T47D (cell line): Measurements from ENCODE around the gene CCRL2.
"Not testable (repeated sequence)": the region's sequence is repeated elsewhere in the genome, so short reads cannot be mapped to it uniquely, and the experiment has no call there.

Experiments
- DNase-seq, 2 experiments: peaks; one replicate each; pipeline versions ENCODE4 v3.0.0 to v3.0.0-alpha.2; 2011 to 2012; ENCODE audit warnings: low read depth in 1 of 2, low spot score in 1 of 2
- JUND ChIP-seq: IDR thresholded peaks from 2 replicates; pipeline ENCODE4 v1.6.1; 2012; ENCODE audit warnings: low read depth
- in situ Hi-C: cut with HindIII; loops from 2 replicates; pipeline ENCODE4 v1.10.0; 2016; ENCODE audit warnings: low sequenced_read_pairs, low pct_unique_long_range_greater_than_20kb

CCRL2 gene

GRCh38 chr3:46400000-46400734 is 6.9 kb upstream of the CCRL2 start:
- TF ChIP-seq JUND, result no peak
- no peak for DNase-seq
- in situ Hi-C loops, result no loop called here

GRCh38 chr3:46400846-46401245 is 6.2 kb upstream of the CCRL2 start:
- DNase-seq, result no peak
- no peak for TF ChIP-seq JUND
- in situ Hi-C loops, result no loop called here

GRCh38 chr3:46401579-46401978 is 5.5 kb upstream of the CCRL2 start:
- no peak for TF ChIP-seq JUND
- no peak for DNase-seq
- in situ Hi-C loops, result no loop called here

DNA sequence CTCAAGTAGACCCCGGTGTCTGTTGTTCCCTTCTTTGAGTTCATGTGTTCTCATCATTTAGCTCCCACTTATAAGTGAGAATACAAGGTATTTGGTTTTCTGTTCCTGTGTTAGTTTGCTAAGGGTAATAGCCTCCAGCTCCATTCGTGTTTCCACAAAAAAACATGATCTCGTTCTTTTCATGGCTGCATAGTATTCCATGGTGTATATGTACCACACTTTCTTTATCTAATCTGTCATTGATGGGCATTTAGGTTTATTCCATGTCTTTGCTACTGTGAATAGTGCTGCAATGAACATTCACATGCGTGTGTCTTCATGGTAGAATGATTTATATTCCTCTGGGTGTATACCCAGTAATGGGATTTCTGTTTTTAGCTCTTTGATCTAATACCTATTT is 4.2 kb upstream of the CCRL2 start:
- in situ Hi-C loops, result not testable (repeated sequence)

GRCh38 chr3:46405301-46406019 is 1.6 kb upstream of the CCRL2 start:
- in situ Hi-C loops, result no loop called here
- peak in 1 of 2 experiments; percentile 46 for DNase-seq
- no peak for TF ChIP-seq JUND

More for the DNA sequence above, 4.2 kb upstream of the CCRL2 start:
- not testable (repeated sequence) for DNase-seq

- in situ Hi-C loops, result no loop called here
- DNase-seq, result no peak
- no peak for TF ChIP-seq JUND
Measured at GRCh38 chr3:46406443-46406787, 644 bp upstream of the CCRL2 start.

DNA sequence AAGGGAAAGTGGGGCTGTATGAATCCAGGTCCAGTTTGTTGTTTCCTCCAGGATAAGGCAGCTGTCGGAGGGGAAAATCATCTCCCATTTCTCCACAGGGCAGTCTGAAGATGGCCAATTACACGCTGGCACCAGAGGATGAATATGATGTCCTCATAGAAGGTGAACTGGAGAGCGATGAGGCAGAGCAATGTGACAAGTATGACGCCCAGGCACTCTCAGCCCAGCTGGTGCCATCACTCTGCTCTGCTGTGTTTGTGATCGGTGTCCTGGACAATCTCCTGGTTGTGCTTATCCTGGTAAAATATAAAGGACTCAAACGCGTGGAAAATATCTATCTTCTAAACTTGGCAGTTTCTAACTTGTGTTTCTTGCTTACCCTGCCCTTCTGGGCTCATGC is 911 bp downstream of the CCRL2 start:
- DNase-seq, result no peak
- in situ Hi-C loops, result no loop called here
- TF ChIP-seq JUND, result no peak

DNA sequence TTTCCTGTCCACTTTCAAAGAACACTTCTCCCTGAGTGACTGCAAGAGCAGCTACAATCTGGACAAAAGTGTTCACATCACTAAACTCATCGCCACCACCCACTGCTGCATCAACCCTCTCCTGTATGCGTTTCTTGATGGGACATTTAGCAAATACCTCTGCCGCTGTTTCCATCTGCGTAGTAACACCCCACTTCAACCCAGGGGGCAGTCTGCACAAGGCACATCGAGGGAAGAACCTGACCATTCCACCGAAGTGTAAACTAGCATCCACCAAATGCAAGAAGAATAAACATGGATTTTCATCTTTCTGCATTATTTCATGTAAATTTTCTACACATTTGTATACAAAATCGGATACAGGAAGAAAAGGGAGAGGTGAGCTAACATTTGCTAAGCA is 1.8 kb downstream of the CCRL2 start:
- in situ Hi-C loops, result no loop called here
- DNase-seq, result no peak
- TF ChIP-seq JUND, result no peak

DNA sequence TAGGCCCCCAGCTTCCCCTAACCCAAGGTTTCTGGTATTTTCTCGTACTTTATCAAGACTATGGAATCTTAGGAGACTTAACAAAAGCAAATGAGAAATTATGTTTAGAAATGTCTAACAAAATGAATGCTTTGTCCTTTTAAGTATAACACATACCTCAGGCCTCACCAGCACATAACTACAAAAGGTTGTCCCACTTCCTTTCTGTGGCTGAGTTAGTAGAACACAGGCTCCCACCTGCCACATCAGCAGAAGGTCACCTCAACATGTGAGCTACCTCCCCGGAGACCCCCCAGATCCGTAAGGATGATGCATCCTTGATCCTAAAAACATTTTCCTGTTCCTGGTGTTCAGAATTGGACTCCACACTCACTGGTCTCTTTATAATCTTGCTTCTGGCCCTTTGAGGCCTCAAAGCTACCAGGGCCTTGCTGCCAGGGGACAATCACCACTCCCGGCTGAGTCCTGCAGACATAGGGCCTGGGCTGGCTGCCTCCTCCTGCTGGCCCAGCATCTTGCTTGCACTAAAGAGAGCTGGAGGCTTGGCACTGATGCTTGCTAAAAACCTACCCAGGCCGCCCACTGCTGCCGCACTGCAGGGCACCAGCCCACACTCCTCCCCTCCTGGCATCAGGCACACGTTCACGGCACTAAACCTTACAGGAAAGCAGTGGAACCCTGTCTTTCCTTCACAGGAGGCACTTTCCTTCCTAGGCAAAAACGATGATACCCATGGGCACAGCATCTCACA is 2.9 kb downstream of the CCRL2 start:
- no peak for DNase-seq
- TF ChIP-seq JUND, result no peak
- in situ Hi-C loops, result no loop called here

- no peak for DNase-seq
- no peak for TF ChIP-seq JUND
Measured at GRCh38 chr3:46410669-46411068, 3.6 kb downstream of the CCRL2 start.

DNA sequence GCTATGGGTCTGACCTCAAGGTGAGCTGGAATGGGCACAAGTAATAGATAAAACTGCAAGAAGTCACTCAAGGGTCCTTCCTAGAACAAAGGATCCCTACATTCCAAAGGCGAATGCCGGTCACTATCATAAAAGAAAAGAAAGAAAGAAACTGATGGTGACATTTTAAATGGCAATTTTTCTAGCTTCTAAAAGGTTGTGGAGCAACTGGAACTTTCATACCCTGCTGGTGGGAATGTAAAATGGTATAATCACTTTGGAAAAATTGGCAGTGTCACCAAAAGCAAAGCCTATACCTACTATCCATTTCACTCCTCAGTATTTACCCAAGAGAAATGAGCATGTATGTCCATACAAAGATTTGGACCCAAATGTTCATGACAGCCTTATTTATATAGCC is 4.2 kb downstream of the CCRL2 start:
- in situ Hi-C loops, result no loop called here
- DNase-seq, result no peak
- TF ChIP-seq JUND, result no peak

More at GRCh38 chr3:46410669-46411068, 3.6 kb downstream of the CCRL2 start:
- in situ Hi-C loops, result no loop called here

DNA sequence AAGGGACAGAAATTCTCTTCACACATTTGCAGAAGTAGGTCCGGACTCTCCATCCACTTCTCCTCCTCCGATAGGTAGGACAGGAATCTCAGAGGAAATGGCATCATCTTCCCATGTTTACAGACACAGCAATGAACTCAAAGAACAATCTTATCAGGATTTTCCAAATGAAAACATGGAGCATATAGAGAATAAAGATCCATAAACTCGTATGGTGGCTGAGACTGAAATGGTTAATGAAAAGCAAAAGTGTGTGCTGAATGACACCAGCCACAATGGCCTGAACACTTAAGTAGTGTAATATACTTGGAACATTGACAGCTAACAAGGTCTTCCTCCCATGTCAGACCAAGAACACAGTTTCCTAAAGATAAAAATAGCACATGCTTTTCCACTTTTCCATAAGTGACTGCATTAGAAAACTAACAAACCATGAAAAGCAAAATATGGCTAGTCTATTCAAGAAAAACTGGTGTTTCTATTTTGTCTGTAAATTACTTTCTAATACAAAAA is 5.8 kb downstream of the CCRL2 start:
- in situ Hi-C loops, result no loop called here
- no peak for TF ChIP-seq JUND
- no peak for DNase-seq

DNA sequence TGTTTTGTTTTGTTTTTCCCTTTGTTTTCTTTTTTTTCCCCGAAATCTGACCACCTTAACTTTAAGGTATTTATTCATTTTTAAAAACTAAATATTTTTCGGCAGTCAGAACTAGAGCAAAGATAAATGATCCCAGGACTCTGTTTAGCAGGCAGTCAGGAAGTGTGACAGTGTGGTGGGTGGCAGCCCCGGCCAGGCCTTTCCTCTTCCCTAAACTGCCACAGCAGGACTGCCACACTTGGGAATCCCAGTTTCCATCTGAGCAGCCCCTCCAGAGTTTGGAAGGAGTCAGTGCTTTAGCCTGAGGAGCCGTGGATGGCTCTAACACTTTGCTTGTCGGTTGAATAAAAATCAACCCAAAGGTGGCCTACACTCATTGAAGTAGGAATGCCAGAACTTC is 6.9 kb downstream of the CCRL2 start:
- TF ChIP-seq JUND, result no peak
- DNase-seq, result no peak
- in situ Hi-C loops, result no loop called here
